Bronchial epithelial cell (primary cell): ENCODE measurements around the gene EFR3B. TPM values are rescaled to one million over a fixed set of nuclear protein-coding genes. Genes with fewer than 3 reads are reported as not detected.
A peak's percentile ranks its signal among the peaks of the same experiment; 100 is the strongest.

Source experiments
- DNase-seq: peaks from one replicate; pipeline ENCODE4 v3.0.0-alpha.2; 2010; ENCODE audit warnings: low read depth
- FAIRE-seq: peaks from 2 replicates; lab custom pipeline; 2011; peaks lifted over from hg19 to GRCh38; lab: Jason Lieb, UNC
- H3K27me3 ChIP-seq: 2 replicates; pipeline ENCODE4 v1.5.1; 2011; ENCODE audit warnings: low read length; ENCODE audit not compliant: control insufficient read depth, insufficient read depth
- H3K36me3 ChIP-seq: 2 replicates; pipeline ENCODE4 v1.5.1; 2011; ENCODE audit warnings: low read length; ENCODE audit not compliant: control insufficient read depth, insufficient read depth
- H3K4me3 ChIP-seq: 2 replicates; pipeline ENCODE4 v1.5.1; 2011; ENCODE audit warnings: mild to moderate bottlenecking, low read depth, low read length, control low read depth
- CTCF ChIP-seq: IDR thresholded peaks from 2 replicates; pipeline ENCODE4 v1.5.1; 2011; ENCODE audit warnings: mild to moderate bottlenecking, moderate library complexity, low read length, control low read depth, inconsistent platforms; ENCODE audit not compliant: insufficient read depth, severe bottlenecking
- total RNA-seq: library from RNA; depleted of rRNA; stranded (reverse); fragments of >200 nt; gene quantifications from 2 replicates; pipeline ENCODE4 v1.2.1, GENCODE V29; 2014

EFR3B gene
- total RNA-seq, 1 donor from 2014 or later, result not detected

- TF ChIP-seq CTCF, result no peak
- DNase-seq, result no peak
- no peak overlapping the region for H3K4me3 ChIP-seq
- H3K36me3 ChIP-seq, result no peaks in the 10 kb centered on the region
- H3K27me3 ChIP-seq, result peaks cover 7% of the 10 kb centered on the region
- FAIRE-seq, result peak; percentile 7
Observed at GRCh38 chr2:25036221-25036559, 5.7 kb upstream of the EFR3B start.

GRCh38 chr2:25039126-25039525, 2.8 kb upstream of the EFR3B start:
- no peaks in the 10 kb centered on the region for H3K36me3 ChIP-seq
- no peak for TF ChIP-seq CTCF
- H3K27me3 ChIP-seq, result peaks cover 15% of the 10 kb centered on the region
- H3K4me3 ChIP-seq, result no peak overlapping the region
- no peak for FAIRE-seq
- DNase-seq, result no peak

GRCh38 chr2:25041307-25041927, 459 bp upstream of the EFR3B start:
- Histone ChIP-seq H3K27me3 (peaks cover 14% of the 10 kb centered on the region), H3K36me3 (no peaks in the 10 kb centered on the region), H3K4me3 (peak overlapping the region; percentile 17)
- no peak for FAIRE-seq
- DNase-seq, result peak; percentile 45
- TF ChIP-seq CTCF, result peak; percentile 47

- no peak for TF ChIP-seq CTCF
- Histone ChIP-seq H3K4me3 (peak overlapping the region; percentile 41), H3K36me3 (no peaks in the 10 kb centered on the region), H3K27me3 (peaks cover 11% of the 10 kb centered on the region)
- FAIRE-seq (no peak), DNase-seq (no peak)
Observed at GRCh38 chr2:25042321-25043240, 705 bp downstream of the EFR3B start.

GRCh38 chr2:25043241-25043867, 1.5 kb downstream of the EFR3B start:
- TF ChIP-seq CTCF, result no peak
- FAIRE-seq, result no peak
- peaks cover 9% of the 10 kb centered on the region for H3K27me3 ChIP-seq
- peak; percentile 50 for DNase-seq
- no peak overlapping the region for H3K4me3 ChIP-seq
- H3K36me3 ChIP-seq, result no peaks in the 10 kb centered on the region
